ENCODE data around the gene ASIC2. TPM values are rescaled to one million over a fixed set of nuclear protein-coding genes. Genes with fewer than 3 reads are reported as not detected.
A peak's percentile ranks its signal among the peaks of the same experiment; 100 is the strongest.

The ASIC2 gene
- total and polyA plus RNA-seq, 7 donors: under 0.01 to 0.60 (median 0.19) TPM; not detected in 3

- Histone ChIP-seq H3K4me1 (peaks cover 0 to 14% (median 4%) of the 10 kb centered on the region in 4 donors), H3K9me3 (no peaks in the 10 kb centered on the region), H3K27me3 (no peaks in the 10 kb centered on the region), H3K4me3 (no peak overlapping the region), H3K27ac (no peak overlapping the region), H3K36me3 (no peaks in the 10 kb centered on the region)
- intact Hi-C loops (cut with DNase I): no loop called here
- TF ChIP-seq, protein P1, sequence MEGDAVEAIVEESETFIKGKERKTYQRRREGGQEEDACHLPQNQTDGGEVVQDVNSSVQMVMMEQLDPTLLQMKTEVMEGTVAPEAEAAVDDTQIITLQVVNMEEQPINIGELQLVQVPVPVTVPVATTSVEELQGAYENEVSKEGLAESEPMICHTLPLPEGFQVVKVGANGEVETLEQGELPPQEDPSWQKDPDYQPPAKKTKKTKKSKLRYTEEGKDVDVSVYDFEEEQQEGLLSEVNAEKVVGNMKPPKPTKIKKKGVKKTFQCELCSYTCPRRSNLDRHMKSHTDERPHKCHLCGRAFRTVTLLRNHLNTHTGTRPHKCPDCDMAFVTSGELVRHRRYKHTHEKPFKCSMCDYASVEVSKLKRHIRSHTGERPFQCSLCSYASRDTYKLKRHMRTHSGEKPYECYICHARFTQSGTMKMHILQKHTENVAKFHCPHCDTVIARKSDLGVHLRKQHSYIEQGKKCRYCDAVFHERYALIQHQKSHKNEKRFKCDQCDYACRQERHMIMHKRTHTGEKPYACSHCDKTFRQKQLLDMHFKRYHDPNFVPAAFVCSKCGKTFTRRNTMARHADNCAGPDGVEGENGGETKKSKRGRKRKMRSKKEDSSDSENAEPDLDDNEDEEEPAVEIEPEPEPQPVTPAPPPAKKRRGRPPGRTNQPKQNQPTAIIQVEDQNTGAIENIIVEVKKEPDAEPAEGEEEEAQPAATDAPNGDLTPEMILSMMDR (IDR thresholded peaks at IDR 0.05): no peak
- TF ChIP-seq POLR2A (IDR thresholded peaks at IDR 0.05) (no peak), POLR2AphosphoS5 (IDR thresholded peaks at IDR 0.05) (no peak), EP300 (IDR thresholded peaks at IDR 0.05) (no peak)
- DNase-seq: no peak
- WGBS, 2 donors: 88 to 89% methylated on average over 5 of the region's 5 CpGs
Observed at GRCh38 chr17:33166472-33166871, 126.6 kb downstream of the ASIC2 start.

GRCh38 chr17:33164169-33164881 lies 128.8 kb downstream of the ASIC2 start:
- Histone ChIP-seq H3K9me3 (no peaks in the 10 kb centered on the region), H3K36me3 (no peaks in the 10 kb centered on the region), H3K4me3 (no peak overlapping the region), H3K27ac (no peak overlapping the region), H3K27me3 (no peaks in the 10 kb centered on the region), H3K4me1 (peaks cover 0 to 14% (median 4%) of the 10 kb centered on the region in 4 donors)
- intact Hi-C loops (cut with DNase I): no loop called here
- 70 to 79% methylated on average over 8 of the region's 8 CpGs for WGBS, 2 donors
- peak in 1 of 4 donors; percentile 32 for TF ChIP-seq POLR2AphosphoS5 (IDR thresholded peaks at IDR 0.05)
- TF ChIP-seq, protein P1 (IDR thresholded peaks at IDR 0.05): no peak
- no peak for DNase-seq

- Histone ChIP-seq H3K27me3 (no peaks in the 10 kb centered on the region), H3K27ac (no peak overlapping the region), H3K4me1 (peaks cover 0 to 14% (median 4%) of the 10 kb centered on the region in 4 donors), H3K4me3 (no peak overlapping the region), H3K9me3 (no peaks in the 10 kb centered on the region), H3K36me3 (no peaks in the 10 kb centered on the region)
- WGBS, 2 donors: 90% methylated on average over 10 of the region's 10 CpGs
- DNase-seq: no peak
- TF ChIP-seq POLR2A (IDR thresholded peaks at IDR 0.05): no peak
- no peak for TF ChIP-seq EP300 (IDR thresholded peaks at IDR 0.05)
- TF ChIP-seq, protein P1 (IDR thresholded peaks at IDR 0.05): no peak
- no peak for TF ChIP-seq POLR2AphosphoS5 (IDR thresholded peaks at IDR 0.05)
- intact Hi-C loops (cut with DNase I): no loop called here
Observed at GRCh38 chr17:33163533-33164168, 129.4 kb downstream of the ASIC2 start.

DNA sequence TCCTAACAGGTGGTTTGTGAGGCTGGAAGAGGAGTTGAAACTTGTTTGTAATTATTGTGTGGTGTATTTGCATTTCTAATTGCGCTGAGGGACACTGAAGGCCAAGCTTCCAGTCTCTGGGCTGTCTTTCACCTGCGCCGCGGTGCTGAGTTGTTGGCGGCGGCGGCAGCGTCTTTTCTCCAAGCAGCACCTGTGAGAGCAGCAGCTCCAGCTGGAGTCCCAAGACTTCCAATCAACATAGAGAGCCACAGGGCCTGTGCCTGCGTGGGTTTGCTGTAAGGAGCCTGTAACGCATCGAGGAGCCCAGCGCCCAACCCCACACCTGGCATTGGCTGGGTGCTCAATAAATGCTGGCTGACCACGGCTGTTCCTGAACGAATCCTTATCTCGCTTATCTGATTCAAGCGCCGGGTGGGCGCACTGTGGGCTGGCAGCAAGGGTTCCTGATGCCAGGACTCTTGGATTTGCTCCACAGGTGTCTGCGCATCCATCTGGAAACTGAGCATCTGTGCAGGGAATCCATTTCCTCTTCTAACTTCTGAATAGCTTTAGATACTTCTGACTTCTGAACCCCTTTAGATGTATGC lies 138.1 kb downstream of the ASIC2 start:
- 70 to 73% methylated on average over 19 of the region's 19 CpGs for WGBS, 2 donors
- H3K27me3 ChIP-seq: peaks cover 0 to 5% (median 0%) of the 10 kb centered on the region in 3 donors
- intact Hi-C loops (cut with DNase I): no loop called here
- no peaks in the 10 kb centered on the region for H3K4me1 ChIP-seq
- H3K27ac ChIP-seq: no peak overlapping the region
- H3K9me3 ChIP-seq: no peaks in the 10 kb centered on the region
- TF ChIP-seq, protein P1 (IDR thresholded peaks at IDR 0.05): no peak
- TF ChIP-seq POLR2A (IDR thresholded peaks at IDR 0.05) (no peak), EP300 (IDR thresholded peaks at IDR 0.05) (no peak), POLR2AphosphoS5 (IDR thresholded peaks at IDR 0.05) (no peak)
- H3K4me3 ChIP-seq: no peak overlapping the region
- DNase-seq: no peak
- no peaks in the 10 kb centered on the region for H3K36me3 ChIP-seq

Measured in sigmoid colon (tissue), 7 donors.